DND-41 (cell line): ENCODE measurements around the gene AAGAB.

Experiments
- ATAC-seq: fragments of 200-7000 bp; cut with Tn5 transposase; 3 replicates; pipeline ENCODE4 v1.9.1; 2021; ENCODE audit warnings: low read depth; ENCODE audit not compliant: insufficient read depth
- DNase-seq: peaks from one replicate; pipeline ENCODE4 v3.0.0-alpha.2; 2020
- H2AFZ ChIP-seq: 2 replicates; pipeline ENCODE4 v1.6.0; 2012; ENCODE audit warnings: low read depth, low read length
- H3K27ac ChIP-seq: 2 replicates; pipeline ENCODE4 v1.5.1; 2012; ENCODE audit warnings: low read length, inconsistent platforms
- H3K27me3 ChIP-seq: fragments of 200-600 bp; sonication (generic); 2 replicates; pipeline ENCODE4 v1.6.0; 2012; ENCODE audit warnings: low read length, mild to moderate bottlenecking, inconsistent platforms; ENCODE audit not compliant: insufficient read depth, poor library complexity
- H3K36me3 ChIP-seq: 2 replicates; pipeline ENCODE4 v1.5.1; 2012; ENCODE audit warnings: low read length, inconsistent platforms; ENCODE audit not compliant: insufficient read depth
- H3K4me1 ChIP-seq: 2 replicates; pipeline ENCODE4 v1.5.1; 2012; ENCODE audit warnings: mild to moderate bottlenecking, low read length; ENCODE audit not compliant: insufficient read depth
- H3K4me2 ChIP-seq: 2 replicates; pipeline ENCODE4 v1.6.0; 2012; ENCODE audit warnings: mild to moderate bottlenecking, moderate library complexity, low read length, inconsistent platforms; ENCODE audit not compliant: insufficient read depth
- H3K4me3 ChIP-seq, 2 experiments: fragments of 200-600 bp in 1 of 2; shearing (Covaris generic) in 1 of 2; 2 replicates each; pipeline ENCODE4 v1.5.1; 2012 to 2016; ENCODE audit warnings: inconsistent platforms in 2 of 2, low read length in 2 of 2, mild to moderate bottlenecking in 2 of 2, low read depth in 1 of 2, moderate library complexity in 1 of 2
- H3K79me2 ChIP-seq: 2 replicates; pipeline ENCODE4 v1.6.0; 2012; ENCODE audit warnings: low read length, inconsistent platforms; ENCODE audit not compliant: insufficient read depth
- H3K9ac ChIP-seq: 2 replicates; pipeline ENCODE4 v1.6.0; 2012; ENCODE audit warnings: low read depth, mild to moderate bottlenecking, inconsistent platforms, low read length, moderate library complexity
- H3K9me3 ChIP-seq: 2 replicates; pipeline ENCODE4 v1.5.1; 2012; ENCODE audit warnings: low read length, moderate library complexity, mild to moderate bottlenecking, inconsistent platforms; ENCODE audit not compliant: insufficient read depth, severe bottlenecking
- H4K20me1 ChIP-seq: 2 replicates; pipeline ENCODE4 v1.6.0; 2012; ENCODE audit warnings: low read length; ENCODE audit not compliant: insufficient read depth
- EZH2 ChIP-seq: IDR thresholded peaks from 3 replicates; pipeline ENCODE4 v1.6.1; 2012; ENCODE audit warnings: borderline replicate concordance, low read depth, mild to moderate bottlenecking, moderate library complexity, low read length, inconsistent platforms; ENCODE audit not compliant: severe bottlenecking
- TF ChIP-seq, protein P1 (sequence below): IDR thresholded peaks from 2 replicates; pipeline ENCODE4 v1.5.1; 2012; ENCODE audit warnings: borderline replicate concordance, low read length, moderate library complexity, mild to moderate bottlenecking; ENCODE audit not compliant: poor library complexity, severe bottlenecking; ENCODE audit errors: extremely low read depth

Gene AAGAB

DNA sequence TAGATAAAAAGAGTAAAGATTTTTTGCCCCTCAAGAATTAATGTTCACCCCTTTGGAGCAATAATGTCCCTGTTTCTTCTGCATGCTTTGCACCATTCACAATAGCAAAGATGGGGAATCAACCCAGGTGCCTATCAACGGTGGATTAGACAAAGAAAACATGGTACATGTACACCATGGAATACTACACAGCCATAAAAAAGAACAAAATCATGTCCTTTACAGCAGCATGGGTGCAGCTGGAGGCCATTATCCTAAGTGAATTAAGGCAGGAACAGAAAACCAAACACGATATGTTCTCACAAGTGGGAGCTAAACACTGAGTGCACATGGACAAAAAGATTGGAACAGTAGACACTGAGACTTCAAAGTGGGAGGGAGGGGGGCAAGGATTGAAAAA lies 35.2 kb downstream of the AAGAB start:
- H3K9me3 ChIP-seq: no peaks in the 10 kb centered on the region
- no peak overlapping the region for H3K4me2 ChIP-seq
- H3K27me3 ChIP-seq: no peaks in the 10 kb centered on the region
- no peaks in the 10 kb centered on the region for H3K79me2 ChIP-seq
- no peak overlapping the region for H3K27ac ChIP-seq
- TF ChIP-seq, protein P1, sequence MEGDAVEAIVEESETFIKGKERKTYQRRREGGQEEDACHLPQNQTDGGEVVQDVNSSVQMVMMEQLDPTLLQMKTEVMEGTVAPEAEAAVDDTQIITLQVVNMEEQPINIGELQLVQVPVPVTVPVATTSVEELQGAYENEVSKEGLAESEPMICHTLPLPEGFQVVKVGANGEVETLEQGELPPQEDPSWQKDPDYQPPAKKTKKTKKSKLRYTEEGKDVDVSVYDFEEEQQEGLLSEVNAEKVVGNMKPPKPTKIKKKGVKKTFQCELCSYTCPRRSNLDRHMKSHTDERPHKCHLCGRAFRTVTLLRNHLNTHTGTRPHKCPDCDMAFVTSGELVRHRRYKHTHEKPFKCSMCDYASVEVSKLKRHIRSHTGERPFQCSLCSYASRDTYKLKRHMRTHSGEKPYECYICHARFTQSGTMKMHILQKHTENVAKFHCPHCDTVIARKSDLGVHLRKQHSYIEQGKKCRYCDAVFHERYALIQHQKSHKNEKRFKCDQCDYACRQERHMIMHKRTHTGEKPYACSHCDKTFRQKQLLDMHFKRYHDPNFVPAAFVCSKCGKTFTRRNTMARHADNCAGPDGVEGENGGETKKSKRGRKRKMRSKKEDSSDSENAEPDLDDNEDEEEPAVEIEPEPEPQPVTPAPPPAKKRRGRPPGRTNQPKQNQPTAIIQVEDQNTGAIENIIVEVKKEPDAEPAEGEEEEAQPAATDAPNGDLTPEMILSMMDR: no peak
- TF ChIP-seq EZH2: no peak
- DNase-seq (no peak), ATAC-seq (no peak)
- no peak overlapping the region for H3K9ac ChIP-seq
- H3K4me1 ChIP-seq: no peaks in the 10 kb centered on the region
- H3K4me3 ChIP-seq: no peak overlapping the region
- peaks cover 5% of the 10 kb centered on the region; the same call in 1 of the 2 replicates for H3K36me3 ChIP-seq
- H4K20me1 ChIP-seq: no peaks in the 10 kb centered on the region
- H2AFZ ChIP-seq: no peak overlapping the region

- no peaks in the 10 kb centered on the region for H3K79me2 ChIP-seq
- H3K4me2 ChIP-seq: no peak overlapping the region
- H3K36me3 ChIP-seq: peaks cover 5% of the 10 kb centered on the region; the same call in 1 of the 2 replicates
- no peaks in the 10 kb centered on the region for H3K9me3 ChIP-seq
- H3K4me1 ChIP-seq: no peaks in the 10 kb centered on the region
- H3K4me3 ChIP-seq: no peak overlapping the region
- ATAC-seq (no peak), DNase-seq (no peak)
- H3K27me3 ChIP-seq: no peaks in the 10 kb centered on the region
- H3K9ac ChIP-seq: no peak overlapping the region
- no peak overlapping the region for H2AFZ ChIP-seq
- no peaks in the 10 kb centered on the region for H4K20me1 ChIP-seq
- H3K27ac ChIP-seq: no peak overlapping the region
- TF ChIP-seq, protein P1: no peak
- no peak for TF ChIP-seq EZH2
These were observed 36.0 kb downstream of the AAGAB start for GRCh38 chr15:67218428-67218827.

GRCh38 chr15:67216859-67217258 lies 37.6 kb downstream of the AAGAB start:
- no peaks in the 10 kb centered on the region for H3K27me3 ChIP-seq
- peaks cover 5% of the 10 kb centered on the region; the same call in 1 of the 2 replicates for H3K36me3 ChIP-seq
- H3K4me3 ChIP-seq: no peak overlapping the region
- TF ChIP-seq, protein P1: no peak
- no peak for TF ChIP-seq EZH2
- no peaks in the 10 kb centered on the region for H3K79me2 ChIP-seq
- H3K4me2 ChIP-seq: no peak overlapping the region
- no peaks in the 10 kb centered on the region for H3K9me3 ChIP-seq
- no peak overlapping the region for H3K27ac ChIP-seq
- no peaks in the 10 kb centered on the region for H4K20me1 ChIP-seq
- no peaks in the 10 kb centered on the region for H3K4me1 ChIP-seq
- DNase-seq (no peak), ATAC-seq (no peak)
- no peak overlapping the region for H2AFZ ChIP-seq
- no peak overlapping the region for H3K9ac ChIP-seq

DNA sequence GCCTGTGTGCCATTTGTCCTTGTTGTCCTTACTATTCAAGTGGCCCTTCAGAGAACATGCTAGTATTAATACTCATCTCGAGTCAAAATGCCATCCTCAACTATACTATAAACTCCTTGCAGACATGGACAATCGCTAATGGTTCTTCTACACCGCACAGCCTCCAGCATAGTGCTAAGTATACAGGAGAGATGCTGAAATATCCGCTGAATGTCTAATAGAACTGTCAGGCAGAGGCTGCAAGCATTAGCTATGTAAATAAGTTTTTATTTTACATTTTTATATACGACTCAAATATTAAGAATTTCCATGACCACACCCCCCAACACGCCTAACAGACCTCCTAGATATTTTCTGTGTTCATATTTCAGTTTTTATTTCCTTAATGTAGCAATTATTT lies 39.4 kb downstream of the AAGAB start:
- Histone ChIP-seq H3K27me3 (no peaks in the 10 kb centered on the region), H4K20me1 (no peaks in the 10 kb centered on the region), H3K9ac (no peak overlapping the region), H3K27ac (no peak overlapping the region), H3K9me3 (no peaks in the 10 kb centered on the region), H3K4me2 (no peak overlapping the region), H3K79me2 (no peaks in the 10 kb centered on the region), H3K4me3 (no peak overlapping the region), H2AFZ (no peak overlapping the region), H3K36me3 (peaks cover 5% of the 10 kb centered on the region; the same call in 1 of the 2 replicates), H3K4me1 (no peaks in the 10 kb centered on the region)
- DNase-seq (no peak), ATAC-seq (no peak)
- TF ChIP-seq, protein P1: no peak
- TF ChIP-seq EZH2: no peak
